Prostate gland (tissue), 2 donors: ENCODE data around the gene AKAP7.

Source experiments
- POLR2AphosphoS5 ChIP-seq: sonication (generic); formaldehyde crosslinking; IDR thresholded peaks from one replicate; pipeline ENCODE4 v1.6.1; 2017; ENCODE audit warnings: antibody characterized with exemption
- TF ChIP-seq, protein P1 (sequence below), 4 experiments: fragments of 200-600 bp in 2 of 4; fragments of 450-650 bp in 2 of 4; sonication (generic) in 2 of 4; IDR thresholded peaks; 1 replicate in 3 of 4; 2 replicates in 1 of 4; pipeline ENCODE4 v1.5.1; 2016 to 2019; ENCODE audit warnings: antibody characterized with exemption in 4 of 4, mild to moderate bottlenecking in 2 of 4, moderate library complexity in 2 of 4

DNA sequence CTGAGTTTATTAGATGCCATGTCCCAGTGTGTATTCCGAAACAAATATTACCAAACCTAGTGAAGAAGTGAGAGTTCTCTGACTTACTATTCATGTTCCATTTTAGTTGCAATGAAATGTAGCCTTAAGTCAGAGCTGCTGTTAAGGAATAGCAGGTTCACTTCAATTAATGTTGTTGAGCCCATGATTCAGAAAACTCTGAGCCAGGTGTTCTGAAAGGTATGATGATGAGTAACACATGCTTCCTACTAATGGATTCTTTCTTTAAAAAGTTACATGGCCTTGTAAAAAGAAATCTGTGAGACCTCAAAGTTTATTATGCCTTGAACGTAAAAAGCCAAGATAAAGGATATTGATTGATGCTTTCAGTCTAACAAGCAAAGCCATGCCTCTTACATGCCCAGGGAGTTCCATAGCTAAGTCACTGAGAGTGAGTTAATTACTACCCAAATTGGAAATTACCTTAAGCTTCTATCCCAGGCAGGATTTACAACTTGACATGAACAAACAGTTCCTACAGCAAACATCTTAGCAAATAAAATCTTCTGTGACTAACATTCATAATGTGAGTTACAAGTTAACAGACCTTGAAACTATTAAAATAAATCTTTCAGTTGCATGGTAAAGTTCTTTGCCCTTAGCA, 122.9 kb downstream of the AKAP7 start:
- TF ChIP-seq POLR2AphosphoS5 = peak; percentile 67
- TF ChIP-seq, protein P1, sequence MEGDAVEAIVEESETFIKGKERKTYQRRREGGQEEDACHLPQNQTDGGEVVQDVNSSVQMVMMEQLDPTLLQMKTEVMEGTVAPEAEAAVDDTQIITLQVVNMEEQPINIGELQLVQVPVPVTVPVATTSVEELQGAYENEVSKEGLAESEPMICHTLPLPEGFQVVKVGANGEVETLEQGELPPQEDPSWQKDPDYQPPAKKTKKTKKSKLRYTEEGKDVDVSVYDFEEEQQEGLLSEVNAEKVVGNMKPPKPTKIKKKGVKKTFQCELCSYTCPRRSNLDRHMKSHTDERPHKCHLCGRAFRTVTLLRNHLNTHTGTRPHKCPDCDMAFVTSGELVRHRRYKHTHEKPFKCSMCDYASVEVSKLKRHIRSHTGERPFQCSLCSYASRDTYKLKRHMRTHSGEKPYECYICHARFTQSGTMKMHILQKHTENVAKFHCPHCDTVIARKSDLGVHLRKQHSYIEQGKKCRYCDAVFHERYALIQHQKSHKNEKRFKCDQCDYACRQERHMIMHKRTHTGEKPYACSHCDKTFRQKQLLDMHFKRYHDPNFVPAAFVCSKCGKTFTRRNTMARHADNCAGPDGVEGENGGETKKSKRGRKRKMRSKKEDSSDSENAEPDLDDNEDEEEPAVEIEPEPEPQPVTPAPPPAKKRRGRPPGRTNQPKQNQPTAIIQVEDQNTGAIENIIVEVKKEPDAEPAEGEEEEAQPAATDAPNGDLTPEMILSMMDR (IDR thresholded peaks at IDR 0.05) = no peak
